Activated T-helper 1 cell treated with anti-CD3 and anti-CD28 coated beads, Interleukin-12 subunit alpha, Interleukin-12 subunit beta, Interleukin-2, Interleukin-4 antibody, amounts not matched to agents 30 ng/mL and 10 ng/mL and 1 ng/mL, durations not matched to agents 14 hours and 24 hours and 36 hours (primary cell): ENCODE results near the gene HOXA1. TPM values are rescaled to one million over a fixed set of nuclear protein-coding genes. Genes with fewer than 3 reads are reported as not detected.
"Not testable (repeated sequence)": the region's sequence is repeated elsewhere in the genome, so short reads cannot be mapped to it uniquely, and the experiment has no call there.

ENCODE experiments used
- DNase-seq: peaks from one replicate; pipeline ENCODE4 v3.0.0; 2021; ENCODE audit warnings: low spot score
- H3K27ac Mint-ChIP-seq: one replicate; pipeline ENCODE4 v1.8.0; 2021; ENCODE audit warnings: mild to moderate bottlenecking, mixed read lengths
- H3K27me3 Mint-ChIP-seq: one replicate; pipeline ENCODE4 v1.8.0; 2022; ENCODE audit warnings: mild to moderate bottlenecking, moderate library complexity, mixed read lengths; ENCODE audit not compliant: insufficient read depth
- H3K36me3 Mint-ChIP-seq: one replicate; pipeline ENCODE4 v1.8.0; 2021; ENCODE audit warnings: low read depth, mixed read lengths
- H3K4me1 Mint-ChIP-seq: one replicate; pipeline ENCODE4 v1.8.0; 2021; ENCODE audit warnings: low read depth, mixed read lengths
- H3K4me3 Mint-ChIP-seq: one replicate; pipeline ENCODE4 v1.8.0; 2021; ENCODE audit warnings: mild to moderate bottlenecking, moderate library complexity, mixed read lengths
- H3K9me3 Mint-ChIP-seq: one replicate; pipeline ENCODE4 v1.8.0; 2021; ENCODE audit warnings: mixed read lengths
- intact Hi-C: fragments of 100-400 bp; cut with micrococcal nuclease; formaldehyde crosslinking; loops from one replicate; pipeline ENCODE4 v1.15.1; 2024
- total RNA-seq: library from RNA; stranded (reverse); gene quantifications from 2 replicates; pipeline ENCODE4 v1.2.3, GENCODE V29; 2022

The HOXA1 gene
- total RNA-seq, 1 donor from 2014 or later, result 0.16 TPM

DNA sequence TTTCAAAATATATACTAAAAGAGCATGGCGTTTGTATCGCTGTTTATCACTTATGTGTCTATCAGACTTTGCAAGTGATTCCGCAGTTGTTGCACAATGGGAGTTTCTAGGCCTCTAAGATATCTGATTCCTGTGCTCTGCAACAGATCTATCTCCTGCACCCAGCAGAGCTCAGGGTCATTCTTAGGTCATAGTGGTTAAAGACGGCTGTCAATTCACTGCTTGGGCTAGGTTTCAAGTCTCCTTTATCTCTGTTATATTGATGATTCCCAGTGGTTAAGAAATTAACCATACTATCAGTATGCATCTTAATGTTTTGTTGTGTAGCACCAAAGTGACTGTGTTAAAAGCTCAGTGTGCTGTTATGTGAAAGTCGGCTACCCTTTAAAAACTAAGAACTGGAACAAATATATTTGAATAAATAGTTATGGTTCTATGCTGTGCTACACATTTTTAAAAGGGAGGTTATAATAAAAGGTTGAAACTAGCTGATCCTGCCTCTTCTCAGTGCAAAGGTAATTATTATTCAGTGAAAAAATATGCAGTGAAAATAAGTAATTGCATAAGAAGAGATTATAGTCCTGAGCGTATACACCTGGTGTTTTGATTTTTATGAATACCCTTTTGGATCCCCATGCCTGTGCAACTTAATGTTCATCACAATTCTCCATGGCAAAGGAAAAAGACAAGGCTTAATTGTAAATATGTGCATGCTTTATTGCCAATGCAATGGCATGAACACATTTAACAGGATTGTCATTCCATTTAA, 24.0 kb downstream of the HOXA1 start:
- Mint-ChIP-seq H3K27ac (no peak overlapping the region), H3K9me3 (no peaks in the 10 kb centered on the region), H3K4me3 (no peak overlapping the region), H3K36me3 (no peaks in the 10 kb centered on the region), H3K27me3 (no peaks in the 10 kb centered on the region), H3K4me1 (no peaks in the 10 kb centered on the region)
- no peak for DNase-seq
- intact Hi-C loops, result no loop called here

DNA sequence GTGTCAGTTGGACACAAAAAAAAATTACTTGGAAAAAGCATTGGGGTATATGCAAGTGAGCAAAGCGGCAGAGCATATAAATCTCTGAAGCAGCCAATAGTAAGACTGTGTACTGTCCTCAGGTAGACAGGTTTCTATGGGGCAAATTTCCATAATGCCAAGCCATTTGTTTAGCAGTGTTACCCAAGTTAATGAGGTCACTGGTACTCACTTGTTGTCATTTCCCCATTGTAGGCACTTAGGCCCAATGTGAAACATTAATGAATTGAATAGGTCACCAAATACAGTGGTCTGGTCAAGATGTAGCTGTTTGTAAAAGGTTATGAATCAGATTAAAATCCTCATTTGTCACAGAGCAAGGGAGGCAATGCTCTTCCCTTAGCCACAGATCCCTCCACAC, 27.5 kb downstream of the HOXA1 start:
- intact Hi-C loops, result no loop called here
- Mint-ChIP-seq H3K27me3 (peaks cover 4% of the 10 kb centered on the region), H3K4me1 (no peaks in the 10 kb centered on the region), H3K9me3 (no peaks in the 10 kb centered on the region), H3K36me3 (no peaks in the 10 kb centered on the region), H3K27ac (no peak overlapping the region), H3K4me3 (no peak overlapping the region)
- DNase-seq, result no peak

DNA sequence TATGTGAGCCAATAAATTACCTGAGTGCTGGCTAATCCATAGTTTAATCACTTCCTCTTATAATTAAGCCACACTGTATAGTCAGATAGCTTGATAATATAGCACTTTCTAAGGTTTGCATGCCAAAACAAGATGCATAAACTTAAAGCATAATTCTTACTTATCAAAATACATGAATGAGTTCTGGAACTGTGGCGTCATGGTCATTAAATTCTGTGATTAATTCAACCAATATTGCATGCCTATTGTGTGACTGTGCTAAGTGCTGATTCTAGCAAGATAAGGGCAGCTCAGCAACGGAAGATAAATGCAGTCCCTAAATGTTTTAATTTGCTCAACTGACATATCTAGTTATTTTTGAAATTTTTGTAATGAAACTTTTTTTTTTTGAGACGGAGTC, 29.7 kb downstream of the HOXA1 start:
- intact Hi-C loops, result no loop called here
- Mint-ChIP-seq H3K36me3 (no peaks in the 10 kb centered on the region), H3K27me3 (peaks cover 4% of the 10 kb centered on the region), H3K4me1 (no peaks in the 10 kb centered on the region), H3K27ac (no peak overlapping the region), H3K4me3 (no peak overlapping the region), H3K9me3 (no peaks in the 10 kb centered on the region)
- DNase-seq, result no peak

DNA sequence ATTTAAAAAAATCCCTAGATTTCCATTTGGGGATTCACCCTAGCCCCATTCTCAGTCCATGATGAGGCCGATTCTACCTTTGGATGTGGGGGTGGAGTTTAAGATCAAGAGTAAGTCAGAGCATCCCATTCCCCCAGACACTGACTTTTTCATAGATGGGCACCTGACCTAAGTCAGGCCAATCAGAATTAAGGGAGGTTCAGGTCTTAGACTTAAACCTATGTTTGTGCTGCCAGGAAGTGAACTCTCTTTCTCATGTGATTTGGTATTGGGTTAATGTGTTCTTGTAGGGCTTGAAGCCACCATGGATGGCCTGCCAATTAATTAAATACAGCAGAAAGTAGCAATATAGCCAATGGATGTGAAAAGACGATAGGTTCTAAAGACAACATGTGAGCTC, 30.1 kb downstream of the HOXA1 start:
- Mint-ChIP-seq H3K27ac (no peak overlapping the region), H3K36me3 (no peaks in the 10 kb centered on the region), H3K9me3 (no peaks in the 10 kb centered on the region), H3K27me3 (peaks cover 4% of the 10 kb centered on the region), H3K4me1 (no peaks in the 10 kb centered on the region), H3K4me3 (no peak overlapping the region)
- intact Hi-C loops, result no loop called here
- no peak for DNase-seq

DNA sequence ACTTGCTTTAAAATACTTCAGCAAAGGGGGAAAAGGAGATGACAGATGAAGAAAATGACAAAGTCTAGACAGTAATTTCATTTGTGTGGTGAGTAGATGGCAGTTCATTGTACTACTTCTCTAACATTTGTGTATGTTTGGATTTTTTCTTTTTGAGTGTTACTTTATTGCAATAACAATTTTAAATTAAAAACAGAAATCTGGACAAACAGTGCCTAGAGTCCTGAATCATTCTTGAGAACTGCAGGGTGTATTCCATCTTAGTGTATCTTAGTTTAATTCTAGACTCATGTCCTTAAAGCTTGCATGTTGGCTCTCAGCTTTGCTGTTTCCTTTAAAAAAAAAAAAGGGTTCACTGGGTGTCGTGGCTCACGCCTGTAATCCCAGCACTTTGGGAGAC, 31.1 kb downstream of the HOXA1 start:
- Mint-ChIP-seq H3K4me3 (no peak overlapping the region), H3K9me3 (no peaks in the 10 kb centered on the region), H3K27me3 (peaks cover 7% of the 10 kb centered on the region), H3K27ac (no peak overlapping the region), H3K36me3 (no peaks in the 10 kb centered on the region), H3K4me1 (no peaks in the 10 kb centered on the region)
- no peak for DNase-seq
- intact Hi-C loops, result no loop called here

DNA sequence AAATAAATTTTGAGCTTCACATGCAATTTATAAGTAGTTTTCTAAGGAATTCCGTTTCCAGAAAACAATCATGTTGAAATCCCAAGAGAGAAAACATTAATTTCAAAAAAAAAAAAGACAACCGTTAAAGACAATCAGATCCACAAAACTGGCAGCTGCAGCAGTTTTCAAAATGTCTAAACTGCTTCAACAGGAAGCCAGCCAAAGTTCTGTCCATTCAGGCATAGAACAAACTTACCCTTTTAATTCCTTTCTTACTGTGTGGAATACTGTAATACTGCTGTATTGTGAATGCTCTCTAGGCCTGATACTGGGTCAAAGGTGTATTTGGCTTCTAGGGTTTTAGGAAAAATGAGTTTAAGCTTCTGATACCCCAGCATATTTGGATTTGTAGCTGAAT, 31.6 kb downstream of the HOXA1 start:
- intact Hi-C loops, result no loop called here
- no peaks in the 10 kb centered on the region for H3K9me3 Mint-ChIP-seq
- no peak overlapping the region for H3K27ac Mint-ChIP-seq
- H3K27me3 Mint-ChIP-seq, result peaks cover 10% of the 10 kb centered on the region
- H3K4me1 Mint-ChIP-seq, result no peaks in the 10 kb centered on the region
- H3K4me3 Mint-ChIP-seq, result no peak overlapping the region
- DNase-seq, result no peak
- no peaks in the 10 kb centered on the region for H3K36me3 Mint-ChIP-seq

DNA sequence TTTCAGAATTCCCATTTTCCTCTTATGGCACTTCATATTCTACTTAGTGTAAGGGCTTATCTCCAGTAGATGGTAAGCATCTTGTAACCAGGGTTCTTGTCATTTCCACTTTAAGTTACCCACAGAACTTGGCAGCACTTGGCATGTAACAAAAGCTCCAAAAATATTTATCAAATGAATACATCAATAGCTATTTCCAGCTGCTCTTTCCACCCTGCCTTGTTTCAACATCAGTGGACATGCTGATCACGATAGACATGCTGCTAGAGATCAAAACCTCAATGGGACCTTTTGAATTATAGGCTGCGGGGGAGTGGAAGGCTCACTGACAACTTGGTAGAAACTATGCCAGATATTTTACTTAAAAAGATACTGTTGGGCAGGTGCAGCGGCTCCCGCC, 32.9 kb downstream of the HOXA1 start:
- no peaks in the 10 kb centered on the region for H3K36me3 Mint-ChIP-seq
- H3K27ac Mint-ChIP-seq, result no peak overlapping the region
- intact Hi-C loops, result no loop called here
- no peak overlapping the region for H3K4me3 Mint-ChIP-seq
- DNase-seq, result no peak
- no peaks in the 10 kb centered on the region for H3K4me1 Mint-ChIP-seq
- H3K9me3 Mint-ChIP-seq, result no peaks in the 10 kb centered on the region
- peaks cover 10% of the 10 kb centered on the region for H3K27me3 Mint-ChIP-seq

DNA sequence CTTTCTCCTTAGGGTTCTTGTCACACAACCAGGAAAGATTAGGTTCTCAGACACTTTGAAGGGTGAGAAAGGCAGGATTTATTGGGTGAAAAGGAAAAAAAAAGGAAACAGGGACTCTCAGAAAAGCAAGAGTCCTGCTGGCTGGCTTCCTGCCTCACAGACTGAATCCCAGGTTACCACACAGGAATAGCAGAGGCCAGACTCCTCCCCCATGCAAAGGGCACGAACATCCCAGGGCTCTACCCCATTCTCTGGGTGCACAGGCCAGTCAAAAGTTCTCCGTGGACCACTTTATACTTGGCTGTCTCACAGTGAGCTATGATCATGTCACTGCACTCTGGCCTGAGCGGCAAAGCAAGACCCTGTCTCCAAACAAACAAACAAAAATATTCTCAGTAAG, 42.6 kb downstream of the HOXA1 start:
- no peak for DNase-seq
- Mint-ChIP-seq H3K4me1 (no peaks in the 10 kb centered on the region), H3K27ac (no peak overlapping the region), H3K36me3 (no peaks in the 10 kb centered on the region), H3K27me3 (peaks cover 2% of the 10 kb centered on the region), H3K4me3 (no peak overlapping the region), H3K9me3 (no peaks in the 10 kb centered on the region)
- intact Hi-C loops, result no loop called here

DNA sequence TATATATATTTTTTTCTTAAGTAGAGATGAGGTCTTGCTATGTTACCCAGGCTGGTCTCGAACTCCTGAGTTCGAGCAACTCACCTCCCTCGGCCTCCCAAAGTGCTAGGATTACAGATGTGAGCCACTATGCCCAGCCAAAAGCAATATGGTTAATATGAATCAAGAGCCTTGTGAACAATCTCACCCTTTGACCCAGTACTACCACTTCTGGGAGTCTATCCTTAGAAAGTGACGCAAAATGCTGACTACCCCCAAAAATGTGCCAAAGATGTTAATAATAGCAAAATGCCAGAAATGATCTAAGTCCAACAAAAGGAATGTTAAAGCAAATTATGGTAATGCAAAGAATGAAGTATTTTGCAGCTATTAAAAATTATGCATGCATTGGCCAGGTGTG, 44.3 kb downstream of the HOXA1 start:
- Mint-ChIP-seq H3K9me3 (no peaks in the 10 kb centered on the region), H3K27ac (no peak overlapping the region), H3K4me1 (no peaks in the 10 kb centered on the region), H3K27me3 (no peaks in the 10 kb centered on the region), H3K36me3 (no peaks in the 10 kb centered on the region), H3K4me3 (no peak overlapping the region)
- intact Hi-C loops, result no loop called here
- no peak for DNase-seq

DNA sequence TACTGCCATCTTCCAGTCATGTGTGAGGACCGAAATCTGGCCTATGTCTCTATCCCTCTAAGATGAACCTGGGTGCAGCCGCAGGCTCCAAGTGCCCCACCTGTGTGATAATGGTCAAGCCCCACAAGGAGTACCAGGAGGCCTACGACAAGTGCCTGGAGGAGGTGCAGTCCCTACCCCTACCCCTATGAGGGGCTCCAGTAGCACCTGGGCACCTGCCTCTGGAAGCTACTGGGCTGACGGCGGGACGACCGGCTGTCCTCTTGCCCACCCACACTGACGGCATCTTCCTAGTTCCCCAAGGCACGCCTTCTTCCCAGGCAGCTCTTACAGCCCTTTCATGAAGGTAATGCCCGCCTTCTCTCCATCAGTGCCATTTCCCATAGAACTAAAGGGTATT, 47.4 kb downstream of the HOXA1 start:
- no peaks in the 10 kb centered on the region for H3K27me3 Mint-ChIP-seq
- intact Hi-C loops, result no loop called here
- no peak overlapping the region for H3K27ac Mint-ChIP-seq
- H3K4me1 Mint-ChIP-seq, result no peaks in the 10 kb centered on the region
- no peak overlapping the region for H3K4me3 Mint-ChIP-seq
- H3K9me3 Mint-ChIP-seq, result no peaks in the 10 kb centered on the region
- H3K36me3 Mint-ChIP-seq, result no peaks in the 10 kb centered on the region
- DNase-seq, result no peak

DNA sequence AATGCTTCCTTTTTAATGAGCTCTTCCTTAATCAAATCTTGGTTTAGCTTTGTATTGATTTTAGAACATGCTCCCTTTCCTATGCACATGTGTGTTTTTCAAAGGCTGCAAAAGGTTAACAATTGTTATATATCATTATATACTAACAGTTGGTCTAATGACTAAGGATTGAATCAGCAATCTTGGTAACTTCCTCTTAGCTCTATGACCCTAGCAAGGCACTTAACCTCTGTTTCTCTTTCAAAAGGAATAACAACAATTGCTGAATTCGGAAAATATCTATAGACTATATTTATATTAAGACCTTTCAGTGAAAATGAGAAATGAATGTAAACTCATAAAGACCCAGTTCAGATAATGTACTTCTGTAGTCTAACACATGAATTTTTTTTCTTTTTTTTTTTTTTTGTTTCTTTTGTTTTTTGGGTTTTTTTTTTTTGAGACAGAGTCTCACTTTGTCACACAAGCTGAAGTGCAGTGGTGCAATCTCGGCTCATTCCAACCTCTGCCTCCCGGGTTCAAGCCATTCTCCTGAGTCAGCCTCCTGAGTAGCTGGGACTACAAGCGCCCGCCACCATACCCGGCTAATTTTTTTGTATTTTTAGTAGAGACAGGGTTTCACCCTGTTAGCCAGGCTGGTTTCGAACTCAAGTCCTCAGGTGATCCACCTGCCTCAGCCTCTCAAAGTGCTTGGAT, 48.8 kb downstream of the HOXA1 start:
- no peaks in the 10 kb centered on the region for H3K36me3 Mint-ChIP-seq
- intact Hi-C loops, result no loop called here
- no peak overlapping the region for H3K27ac Mint-ChIP-seq
- DNase-seq, result no peak
- no peaks in the 10 kb centered on the region for H3K4me1 Mint-ChIP-seq
- no peaks in the 10 kb centered on the region for H3K27me3 Mint-ChIP-seq
- no peak overlapping the region for H3K4me3 Mint-ChIP-seq
- H3K9me3 Mint-ChIP-seq, result no peaks in the 10 kb centered on the region

DNA sequence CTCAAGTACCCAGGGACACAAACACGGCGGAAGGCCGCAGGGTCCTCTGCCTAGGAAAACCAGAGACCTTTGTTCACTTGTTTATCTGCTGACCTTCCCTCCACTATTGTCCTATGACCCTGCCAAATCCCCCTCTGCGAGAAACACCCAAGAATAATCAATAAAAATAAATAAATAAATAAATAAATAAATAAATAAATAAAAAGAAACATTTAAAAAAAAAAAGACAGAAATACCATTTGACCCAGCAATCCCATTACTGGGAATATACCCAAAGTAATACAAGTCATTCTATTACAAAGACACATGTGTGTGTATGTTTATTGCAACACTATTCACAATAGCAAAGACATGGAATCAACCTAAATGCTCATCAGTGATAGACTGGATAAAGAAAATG, 49.8 kb downstream of the HOXA1 start:
- H3K27me3 Mint-ChIP-seq, intact Hi-C loops, H3K36me3 Mint-ChIP-seq, DNase-seq, H3K27ac Mint-ChIP-seq, H3K4me1 Mint-ChIP-seq, H3K9me3 Mint-ChIP-seq, H3K4me3 Mint-ChIP-seq: not testable (repeated sequence)

DNA sequence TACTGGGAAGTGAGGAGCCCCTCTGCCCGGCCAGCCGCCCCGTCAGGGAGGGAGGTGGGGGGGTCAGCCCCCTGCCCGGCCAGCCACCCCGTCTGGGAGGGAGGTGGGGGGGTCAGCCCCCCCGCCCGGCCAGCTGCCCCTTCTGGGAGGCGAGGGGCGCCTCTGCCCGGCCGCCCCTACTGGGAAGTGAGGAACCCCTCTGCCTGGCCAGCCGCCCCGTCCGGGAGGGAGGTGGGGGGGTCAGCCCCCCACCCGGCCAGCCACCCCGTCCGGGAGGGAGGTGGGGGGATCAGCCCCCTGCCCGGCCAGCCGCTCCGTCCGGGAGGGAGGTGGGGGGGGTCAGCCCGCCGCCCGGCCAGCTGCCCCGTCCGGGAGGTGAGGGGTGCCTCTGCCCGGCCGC, 50.7 kb downstream of the HOXA1 start:
- H3K4me3 Mint-ChIP-seq, H3K36me3 Mint-ChIP-seq, H3K27ac Mint-ChIP-seq, H3K27me3 Mint-ChIP-seq, DNase-seq, intact Hi-C loops, H3K4me1 Mint-ChIP-seq, H3K9me3 Mint-ChIP-seq: not testable (repeated sequence)
